Hypothalamus (tissue), 51 donors: ENCODE data around the gene ANKRD52.
"Not testable (repeated sequence)": the region's sequence is repeated elsewhere in the genome, so short reads cannot be mapped to it uniquely, and the experiment has no call there.

Experiments used
- DNase-seq, 51 donors: peaks; one replicate each; lab custom pipeline; 2025; lab: John Stamatoyannopoulos, UW

The ANKRD52 gene

GRCh38 chr12:56274299-56274698, 16.1 kb upstream of the ANKRD52 start:
- DNase-seq = no peak

- DNase-seq = not testable (repeated sequence)
Observed at GRCh38 chr12:56272468-56272867, 14.3 kb upstream of the ANKRD52 start.

- DNase-seq = no peak
Observed at GRCh38 chr12:56271031-56271430, 12.8 kb upstream of the ANKRD52 start.

- peak in 7 of 51 donors; percentile 31 to 49 (median 38) for DNase-seq
Observed at GRCh38 chr12:56267443-56268071, 9.4 kb upstream of the ANKRD52 start.

- DNase-seq = peak; percentile 30 to 92 (median 80)
Observed at GRCh38 chr12:56266693-56267442, 8.7 kb upstream of the ANKRD52 start, which contains the start of gene COQ10A. Gene COQ10A, plus strand, starts transcription at chr12:56266942. Its CDS starts 177 bp downstream, at chr12:56267119.

- DNase-seq = peak in 2 of 51 donors; percentile 9 to 51
Observed at GRCh38 chr12:56266068-56266692, 8.0 kb upstream of the ANKRD52 start.

- not testable (repeated sequence) for DNase-seq
Observed at GRCh38 chr12:56262955-56263354, 4.8 kb upstream of the ANKRD52 start.

- DNase-seq = no peak
Observed at GRCh38 chr12:56261503-56262232, 3.5 kb upstream of the ANKRD52 start.

GRCh38 chr12:56260921-56261320, 2.7 kb upstream of the ANKRD52 start:
- no peak for DNase-seq

GRCh38 chr12:56260380-56260779, 2.2 kb upstream of the ANKRD52 start:
- DNase-seq = no peak

- DNase-seq = no peak
Observed at GRCh38 chr12:56258820-56259183, 618 bp upstream of the ANKRD52 start.

GRCh38 chr12:56257491-56258067, 605 bp downstream of the ANKRD52 start:
- peak in 10 of 51 donors; percentile 3 to 44 (median 22) for DNase-seq

GRCh38 chr12:56257071-56257470, 1.1 kb downstream of the ANKRD52 start:
- no peak for DNase-seq

GRCh38 chr12:56256326-56256960, 1.7 kb downstream of the ANKRD52 start:
- DNase-seq = peak in 6 of 51 donors; percentile 7 to 73 (median 22)

GRCh38 chr12:56255671-56256070, 2.5 kb downstream of the ANKRD52 start:
- DNase-seq = no peak

- DNase-seq = no peak
Observed at GRCh38 chr12:56253091-56253490, 5.1 kb downstream of the ANKRD52 start.

- DNase-seq = no peak
Observed at GRCh38 chr12:56252649-56253048, 5.5 kb downstream of the ANKRD52 start.

GRCh38 chr12:56248711-56249110, 9.5 kb downstream of the ANKRD52 start:
- no peak for DNase-seq

GRCh38 chr12:56247923-56248322, 10.3 kb downstream of the ANKRD52 start:
- no peak for DNase-seq

GRCh38 chr12:56244494-56244893, 13.7 kb downstream of the ANKRD52 start:
- no peak for DNase-seq
